K562 treated with DMSO at 1 percent for 4 hours (cell line): ENCODE measurements around the gene WNT1. TPM values are rescaled to one million over a fixed set of nuclear protein-coding genes. Genes with fewer than 3 reads are reported as not detected.

ENCODE experiments used
- total RNA-seq: library from RNA; unstranded; fragments of 300-600 nt; gene quantifications from 2 replicates; pipeline ENCODE4 v1.2.3, GENCODE V29; 2022; ENCODE audit not compliant: insufficient read depth

Gene WNT1
- total RNA-seq, result not detected in 2 replicates

DNA sequence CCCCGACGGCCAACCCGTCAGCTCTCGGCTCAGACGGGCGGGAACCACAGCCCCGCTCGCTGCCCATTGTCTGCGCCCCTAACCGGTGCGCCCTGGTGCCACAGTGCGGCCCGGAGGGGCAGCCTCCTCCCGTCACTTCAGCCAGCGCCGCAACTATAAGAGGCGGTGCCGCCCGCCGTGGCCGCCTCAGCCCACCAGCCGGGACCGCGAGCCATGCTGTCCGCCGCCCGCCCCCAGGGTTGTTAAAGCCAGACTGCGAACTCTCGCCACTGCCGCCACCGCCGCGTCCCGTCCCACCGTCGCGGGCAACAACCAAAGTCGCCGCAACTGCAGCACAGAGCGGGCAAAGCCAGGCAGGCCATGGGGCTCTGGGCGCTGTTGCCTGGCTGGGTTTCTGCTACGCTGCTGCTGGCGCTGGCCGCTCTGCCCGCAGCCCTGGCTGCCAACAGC lies at the start of gene WNT1:
TSS of gene WNT1 (plus strand) at position 32 of the 450 bp plus-strand sequence. CDS start at position 361, 329 bp downstream.

GRCh38 chr12:48957141-48958048 lies 20.7 kb upstream of the WNT1 start, which contains the start of gene ARF3:
Gene ARF3 (minus strand): TSS chr12:48957487. CDS start chr12:48941095, 16,392 bp downstream.

GRCh38 chr12:48999371-49000131 lies 21.4 kb downstream of the WNT1 start, which contains the start of gene DDN:
Gene DDN (minus strand): TSS chr12:48999375. CDS start chr12:48999287, 88 bp downstream.

GRCh38 chr12:49018261-49019119 lies 40.4 kb downstream of the WNT1 start, which contains the start of gene PRKAG1:
Gene PRKAG1 (minus strand): TSS chr12:49018776. CDS start chr12:49018740, 36 bp downstream.

Other genes with a start within 250 kb of the WNT1 start
- 0.46 and 0.79 TPM in 2 replicates for gene ADCY6, start 189.2 kb upstream of the WNT1 start, total RNA-seq
- gene CACNB3, start 159.8 kb upstream of the WNT1 start, total RNA-seq, result 1.4 and 2.4 TPM in 2 replicates
- 61.7 and 73.8 TPM in 2 replicates for gene DDX23, start 126.2 kb upstream of the WNT1 start, total RNA-seq
- gene RND1, start 112.5 kb upstream of the WNT1 start, total RNA-seq, result 1.8 and 1.9 TPM in 2 replicates
- 4.6 and 8.3 TPM in 2 replicates for gene FKBP11, start 52.8 kb upstream of the WNT1 start, total RNA-seq
- gene ARF3, start 20.8 kb upstream of the WNT1 start, total RNA-seq, result 50.5 and 56.3 TPM in 2 replicates
- 0.31 TPM in 1 of 2 replicates, not detected in the other for gene WNT10B, start 6.6 kb upstream of the WNT1 start, total RNA-seq
- 0.73 and 1.4 TPM in 2 replicates for gene DDN, start 21.1 kb downstream of the WNT1 start, total RNA-seq
- 60.7 and 65.8 TPM in 2 replicates for gene PRKAG1, start 40.5 kb downstream of the WNT1 start, total RNA-seq
- 31.9 and 41.7 TPM in 2 replicates for gene KMT2D, start 82.5 kb downstream of the WNT1 start, total RNA-seq
- gene RHEBL1, start 91.7 kb downstream of the WNT1 start, total RNA-seq, result 14.1 and 17.7 TPM in 2 replicates
- gene DHH, start 116.5 kb downstream of the WNT1 start, total RNA-seq, result 3.8 and 4.5 TPM in 2 replicates
- gene LMBR1L, start 132.5 kb downstream of the WNT1 start, total RNA-seq, result 23.6 and 30.6 TPM in 2 replicates
- 2,409 and 2,413 TPM in 2 replicates for gene TUBA1B, start 153.1 kb downstream of the WNT1 start, total RNA-seq
- 27.3 and 34.8 TPM in 2 replicates for gene TUBA1A, start 210.8 kb downstream of the WNT1 start, total RNA-seq